Nephron (organoid): ENCODE data around the gene ZNF717.

Source experiments
- H3K27ac Mint-ChIP-seq, 3 experiments: 2 replicates each; pipeline ENCODE4 v1.8.0; 2020; ENCODE audit warnings: mixed read lengths in 3 of 3, mild to moderate bottlenecking in 2 of 3, moderate library complexity in 1 of 3
- H3K27me3 Mint-ChIP-seq: 2 replicates; pipeline ENCODE4 v1.8.0; 2021; ENCODE audit warnings: low read depth, mild to moderate bottlenecking, moderate library complexity, mixed read lengths
- H3K36me3 Mint-ChIP-seq: 2 replicates; pipeline ENCODE4 v1.8.0; 2020; ENCODE audit warnings: low read depth, mixed read lengths
- H3K4me1 Mint-ChIP-seq: 2 replicates; pipeline ENCODE4 v1.8.0; 2020; ENCODE audit warnings: mixed read lengths
- H3K4me3 Mint-ChIP-seq, 3 experiments: 2 replicates each; pipeline ENCODE4 v1.8.0; 2020; ENCODE audit warnings: mild to moderate bottlenecking in 3 of 3, mixed read lengths in 3 of 3, moderate library complexity in 2 of 3
- H3K9me3 Mint-ChIP-seq: 2 replicates; pipeline ENCODE4 v1.8.0; 2020; ENCODE audit warnings: mixed read lengths
- TF ChIP-seq, protein P1 (sequence below), 3 experiments: fragments of 200-600 bp; sonication (generic); IDR thresholded peaks; one replicate each; pipeline ENCODE4 v1.5.0; 2021; ENCODE audit warnings: antibody characterized with exemption in 3 of 3; ENCODE audit not compliant: unreplicated experiment in 3 of 3

Gene ZNF717

GRCh38 chr3:75768303-75769017, 16.9 kb downstream of the ZNF717 start:
- Mint-ChIP-seq H3K36me3 (peaks cover 81% of the 10 kb centered on the region), H3K27me3 (no peaks in the 10 kb centered on the region), H3K4me3 (no peak overlapping the region), H3K4me1 (no peaks in the 10 kb centered on the region), H3K27ac (no peak overlapping the region), H3K9me3 (peaks cover 55% of the 10 kb centered on the region)
- TF ChIP-seq, protein P1, sequence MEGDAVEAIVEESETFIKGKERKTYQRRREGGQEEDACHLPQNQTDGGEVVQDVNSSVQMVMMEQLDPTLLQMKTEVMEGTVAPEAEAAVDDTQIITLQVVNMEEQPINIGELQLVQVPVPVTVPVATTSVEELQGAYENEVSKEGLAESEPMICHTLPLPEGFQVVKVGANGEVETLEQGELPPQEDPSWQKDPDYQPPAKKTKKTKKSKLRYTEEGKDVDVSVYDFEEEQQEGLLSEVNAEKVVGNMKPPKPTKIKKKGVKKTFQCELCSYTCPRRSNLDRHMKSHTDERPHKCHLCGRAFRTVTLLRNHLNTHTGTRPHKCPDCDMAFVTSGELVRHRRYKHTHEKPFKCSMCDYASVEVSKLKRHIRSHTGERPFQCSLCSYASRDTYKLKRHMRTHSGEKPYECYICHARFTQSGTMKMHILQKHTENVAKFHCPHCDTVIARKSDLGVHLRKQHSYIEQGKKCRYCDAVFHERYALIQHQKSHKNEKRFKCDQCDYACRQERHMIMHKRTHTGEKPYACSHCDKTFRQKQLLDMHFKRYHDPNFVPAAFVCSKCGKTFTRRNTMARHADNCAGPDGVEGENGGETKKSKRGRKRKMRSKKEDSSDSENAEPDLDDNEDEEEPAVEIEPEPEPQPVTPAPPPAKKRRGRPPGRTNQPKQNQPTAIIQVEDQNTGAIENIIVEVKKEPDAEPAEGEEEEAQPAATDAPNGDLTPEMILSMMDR (IDR thresholded peaks at IDR 0.05; ENCODE audit: unreplicated experiment in 3 of 3): no peak

DNA sequence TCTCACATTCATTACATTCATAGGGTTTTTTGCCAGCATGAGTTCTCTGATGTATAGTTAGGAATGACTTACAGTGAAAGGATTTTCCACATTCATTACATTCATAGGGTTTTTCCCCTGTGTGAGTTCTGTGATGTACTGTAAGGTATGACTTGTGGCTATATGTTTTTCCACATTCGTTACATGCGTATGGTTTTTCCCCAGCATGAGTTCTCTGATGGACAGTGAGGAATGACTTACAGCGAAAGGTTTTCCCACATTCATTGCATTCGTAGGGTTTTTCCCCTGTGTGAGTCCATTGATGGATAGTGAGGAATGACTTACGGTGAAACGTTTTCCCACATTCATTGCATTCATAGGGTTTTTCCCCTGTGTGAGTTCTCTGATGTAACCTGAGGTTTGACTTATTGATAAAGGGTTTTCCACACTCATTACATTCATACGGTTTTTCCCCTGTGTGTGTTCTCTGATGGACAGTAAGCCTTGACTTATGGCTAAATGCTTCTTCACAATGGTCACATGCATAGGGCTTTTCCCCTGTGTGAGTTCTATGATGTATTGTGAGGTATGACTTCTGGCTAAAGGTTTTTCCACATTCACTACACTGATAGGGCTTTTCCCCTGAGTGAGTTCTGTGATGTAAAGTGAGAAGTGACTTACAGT, 47.4 kb downstream of the ZNF717 start:
- Mint-ChIP-seq H3K4me1 (no peaks in the 10 kb centered on the region), H3K4me3 (no peak overlapping the region), H3K36me3 (peaks cover 94% of the 10 kb centered on the region), H3K9me3 (peaks cover 86% of the 10 kb centered on the region), H3K27me3 (no peaks in the 10 kb centered on the region), H3K27ac (no peak overlapping the region)
- TF ChIP-seq, protein P1 (IDR thresholded peaks at IDR 0.05; ENCODE audit: unreplicated experiment in 3 of 3): no peak

DNA sequence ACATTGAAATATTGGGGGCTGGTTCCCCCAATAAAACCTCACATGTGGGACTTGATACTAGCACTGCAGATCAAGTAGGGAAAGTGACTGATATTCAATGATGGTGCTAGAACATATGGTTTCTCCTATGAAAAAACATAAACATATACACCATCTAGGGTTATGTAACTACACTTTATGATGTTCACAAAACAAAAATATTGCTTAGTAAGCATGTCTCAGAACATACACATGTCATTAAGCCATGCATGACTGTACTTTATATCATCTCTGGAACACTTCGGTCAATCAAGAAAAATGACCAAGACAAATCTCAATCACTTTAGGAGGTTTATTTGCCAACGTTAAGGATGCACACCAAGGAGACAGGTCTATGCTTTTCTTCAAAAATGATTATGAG, 57.4 kb downstream of the ZNF717 start:
- TF ChIP-seq, protein P1 (IDR thresholded peaks at IDR 0.05; ENCODE audit: unreplicated experiment in 3 of 3): no peak
- peaks cover 82% of the 10 kb centered on the region for H3K9me3 Mint-ChIP-seq
- no peak overlapping the region for H3K27ac Mint-ChIP-seq

GRCh38 chr3:75692061-75692460, 93.3 kb downstream of the ZNF717 start:
- Mint-ChIP-seq H3K4me1 (no peaks in the 10 kb centered on the region), H3K9me3 (peaks cover 21% of the 10 kb centered on the region), H3K36me3 (peaks cover 6% of the 10 kb centered on the region), H3K27me3 (peaks cover 2% of the 10 kb centered on the region), H3K27ac (no peak overlapping the region), H3K4me3 (no peak overlapping the region)
- TF ChIP-seq, protein P1 (IDR thresholded peaks at IDR 0.05; ENCODE audit: unreplicated experiment in 3 of 3): no peak

More for the DNA sequence above, 57.4 kb downstream of the ZNF717 start:
- Mint-ChIP-seq H3K36me3 (peaks cover 88% of the 10 kb centered on the region), H3K4me3 (no peak overlapping the region), H3K27me3 (no peaks in the 10 kb centered on the region), H3K4me1 (no peaks in the 10 kb centered on the region)

- H3K4me3 Mint-ChIP-seq: no peak overlapping the region
- no peak overlapping the region for H3K27ac Mint-ChIP-seq
- peaks cover 20% of the 10 kb centered on the region for H3K9me3 Mint-ChIP-seq
- peaks cover 7% of the 10 kb centered on the region for H3K36me3 Mint-ChIP-seq
- TF ChIP-seq, protein P1 (IDR thresholded peaks at IDR 0.05; ENCODE audit: unreplicated experiment in 3 of 3): no peak
- H3K27me3 Mint-ChIP-seq: peaks cover 5% of the 10 kb centered on the region
- H3K4me1 Mint-ChIP-seq: no peaks in the 10 kb centered on the region
These were observed 98.0 kb downstream of the ZNF717 start for GRCh38 chr3:75687323-75687722.
